ENCODE results near the gene CNTN6.
"Not testable (repeated sequence)": the region's sequence is repeated elsewhere in the genome, so short reads cannot be mapped to it uniquely, and the experiment has no call there.

The CNTN6 gene

DNA sequence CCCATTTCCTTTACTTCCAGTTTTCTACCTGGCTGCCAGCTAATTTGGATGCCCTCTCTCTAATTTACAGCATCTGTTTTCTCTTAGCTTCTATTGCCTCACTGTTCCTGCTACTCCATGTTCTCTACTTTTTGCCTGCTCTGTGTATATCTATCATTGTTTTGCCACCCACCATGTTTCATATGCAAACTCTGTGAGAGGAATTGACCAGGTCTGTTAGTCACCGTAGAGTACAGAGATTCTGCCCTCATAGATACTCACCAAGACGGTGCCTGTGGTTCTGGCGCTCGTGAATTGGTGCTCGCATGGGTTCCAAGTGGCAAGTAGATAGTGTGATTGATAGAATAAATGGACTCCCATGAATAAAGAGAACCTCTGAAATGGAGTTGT, 288.8 kb downstream of the CNTN6 start:
- no peak overlapping the region for H3K4me3 ChIP-seq (ENCODE audit: low read depth, low read length)
- no peak for DNase-seq (ENCODE audit: low read depth)

DNA sequence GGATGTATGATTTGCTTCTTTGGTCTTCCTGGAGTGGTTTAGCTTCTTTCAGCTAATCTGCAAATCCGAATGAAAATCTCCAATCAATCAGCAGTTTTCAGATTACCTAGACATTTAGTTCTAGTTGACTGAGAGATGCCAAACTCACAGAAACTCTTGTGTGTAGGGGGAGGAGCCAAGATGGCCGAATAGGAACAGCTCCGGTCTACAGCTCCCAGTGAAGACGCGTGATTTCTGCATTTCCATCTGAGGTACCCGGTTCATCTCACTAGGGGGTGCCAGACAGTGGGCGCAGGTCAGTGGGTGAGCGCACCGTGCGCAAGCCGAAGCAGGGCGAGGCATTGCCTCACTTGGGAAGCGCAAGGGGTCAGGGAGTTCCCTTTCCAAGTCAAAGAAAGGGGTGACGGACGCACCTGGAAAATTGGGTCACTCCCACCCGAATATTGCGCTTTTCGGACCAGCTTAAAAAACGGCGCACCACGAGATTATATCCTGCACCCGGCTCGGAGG, 294.6 kb downstream of the CNTN6 start:
- not testable (repeated sequence) for H3K4me3 ChIP-seq (ENCODE audit: low read depth, low read length); DNase-seq (ENCODE audit: low read depth)

DNA sequence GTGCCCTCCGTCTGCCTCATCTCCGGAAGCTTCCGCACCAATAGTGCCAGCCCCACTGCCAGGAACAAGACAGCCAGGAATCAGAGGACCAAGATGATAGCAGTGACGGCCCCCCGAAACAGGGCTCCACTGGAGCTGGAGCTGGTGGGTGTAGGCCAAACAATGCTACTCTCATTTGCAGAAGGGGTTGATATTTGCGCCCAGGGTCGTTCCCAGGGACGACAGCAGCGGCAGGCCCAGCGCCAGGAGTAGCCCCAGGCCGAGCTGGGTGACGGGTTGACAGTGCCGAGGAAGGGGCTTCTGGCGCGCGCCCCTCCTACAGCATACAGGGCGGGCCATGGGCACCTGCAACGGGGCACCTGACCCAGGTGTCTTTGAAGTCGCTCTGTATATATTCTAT, 301.4 kb downstream of the CNTN6 start:
- no peak for DNase-seq (ENCODE audit: low read depth)
- H3K4me3 ChIP-seq (ENCODE audit: low read depth, low read length), result no peak overlapping the region

DNA sequence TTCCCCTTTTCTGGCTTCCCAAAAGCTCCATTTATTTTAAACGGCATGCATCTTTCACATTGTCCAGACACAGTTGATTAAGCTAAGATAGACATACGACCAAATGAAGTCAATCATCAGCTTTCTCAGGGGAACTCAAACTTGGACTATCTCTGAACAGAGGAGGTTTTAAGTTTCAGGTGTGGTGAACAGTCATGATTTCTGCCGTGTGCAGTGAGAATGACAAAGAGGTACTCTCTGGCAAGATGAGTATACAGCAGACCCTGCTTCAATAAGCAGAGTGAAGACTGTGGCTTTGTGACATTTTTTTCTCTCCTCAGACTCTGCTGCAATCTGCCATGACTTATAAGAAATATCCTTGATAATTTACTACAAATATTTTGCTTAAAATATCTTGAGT, 307.7 kb downstream of the CNTN6 start:
- DNase-seq (ENCODE audit: low read depth), result no peak
- H3K4me3 ChIP-seq (ENCODE audit: low read depth, low read length), result no peak overlapping the region

DNA sequence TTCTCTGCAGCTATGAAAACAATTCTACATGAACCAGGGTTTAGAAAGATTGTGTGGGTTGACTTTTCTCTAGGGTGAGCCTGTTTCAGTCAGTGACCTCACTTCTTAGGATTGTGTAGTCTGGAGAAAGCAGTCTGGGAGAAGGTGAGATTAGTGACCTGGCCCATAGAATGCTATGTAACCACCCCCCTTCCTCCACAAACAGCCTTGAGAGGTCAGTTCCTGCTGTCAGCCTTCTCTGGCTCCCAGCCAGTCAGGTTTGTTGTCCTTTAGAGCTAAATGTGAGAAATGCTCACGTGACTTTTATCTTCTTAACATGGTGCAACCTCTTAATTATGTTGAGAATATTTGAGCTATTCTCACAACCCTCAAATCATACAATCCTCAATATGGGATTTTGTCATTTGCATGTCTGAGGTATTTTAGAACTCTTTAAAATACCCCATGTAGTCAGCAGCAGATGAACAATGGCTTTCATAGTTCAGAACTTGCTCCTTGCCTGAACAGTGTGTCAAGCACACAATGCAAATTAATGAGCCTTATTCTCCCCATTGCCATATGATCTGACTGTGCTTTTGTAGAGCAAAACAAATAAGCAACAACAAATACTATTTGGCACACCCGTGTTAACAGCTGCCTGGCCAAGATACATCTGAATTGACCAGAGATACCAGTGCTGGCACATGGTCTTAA, 311.6 kb downstream of the CNTN6 start:
- no peak overlapping the region for H3K4me3 ChIP-seq (ENCODE audit: low read depth, low read length)
- peak; percentile 20 for DNase-seq (ENCODE audit: low read depth)

DNA sequence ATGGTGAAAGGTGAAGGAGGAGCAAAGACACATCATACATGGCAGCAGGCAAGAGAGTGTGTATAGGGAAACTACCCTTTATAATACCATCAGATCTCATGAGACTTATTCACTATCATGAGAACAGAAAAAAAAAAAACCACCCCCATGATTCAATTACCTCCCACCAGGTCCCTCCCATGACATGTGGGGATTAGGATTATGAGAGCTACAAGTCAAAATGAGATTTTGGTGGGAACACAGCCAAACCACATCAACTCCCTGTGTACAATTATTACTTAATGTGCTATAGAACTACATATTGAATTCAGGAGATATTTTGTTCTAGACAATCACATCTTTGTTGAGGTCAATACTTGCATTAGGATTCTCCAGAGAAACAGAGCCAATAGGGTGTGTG, 313.4 kb downstream of the CNTN6 start:
- no peak for DNase-seq (ENCODE audit: low read depth)
- no peak overlapping the region for H3K4me3 ChIP-seq (ENCODE audit: low read depth, low read length)

DNA sequence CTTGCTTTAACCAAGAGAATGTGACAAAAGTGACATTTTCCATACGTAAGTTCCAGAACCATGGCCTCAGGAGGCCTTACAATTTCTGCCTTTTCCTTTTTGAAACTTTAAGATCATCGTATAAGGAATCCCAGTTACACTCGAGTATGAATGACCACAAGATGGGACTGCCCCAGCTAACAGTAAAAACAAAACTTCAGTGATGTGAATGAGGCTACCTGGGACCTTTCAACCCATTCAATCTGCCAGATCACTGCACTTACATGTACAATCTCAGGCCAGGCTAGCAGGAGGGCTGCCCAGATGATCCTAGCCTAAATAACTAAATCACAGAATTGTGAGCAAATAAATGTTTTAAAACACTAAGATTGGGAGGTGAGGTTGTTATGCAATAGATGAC, 328.8 kb downstream of the CNTN6 start:
- DNase-seq (ENCODE audit: low read depth), result no peak
- H3K4me3 ChIP-seq (ENCODE audit: low read depth, low read length), result no peak overlapping the region

DNA sequence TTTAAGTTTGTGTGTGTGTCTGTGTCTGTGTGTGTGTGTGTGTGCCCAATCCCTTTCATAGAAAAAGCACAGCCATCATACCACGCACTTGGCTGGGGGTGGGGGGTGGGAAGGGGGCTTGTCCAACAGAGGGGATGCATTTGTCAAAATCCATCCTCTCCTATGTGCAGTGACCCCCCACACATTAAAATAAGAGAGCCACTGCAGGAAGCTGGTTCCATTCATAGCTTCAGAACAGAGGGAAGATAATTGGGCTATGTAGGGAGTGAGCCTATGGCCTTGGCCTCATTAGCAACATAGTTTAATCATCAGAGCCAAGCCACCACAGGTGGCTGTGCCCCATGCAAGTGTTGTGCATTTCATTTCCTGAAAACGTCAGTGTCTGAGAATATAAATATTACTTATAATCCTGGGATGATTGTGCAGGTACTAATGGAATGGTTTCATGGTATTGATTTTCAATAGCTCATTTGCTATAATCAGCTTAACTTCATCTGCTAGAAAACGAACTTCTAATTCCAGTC, 330.8 kb downstream of the CNTN6 start:
- H3K4me3 ChIP-seq (ENCODE audit: low read depth, low read length), result no peak overlapping the region

DNA sequence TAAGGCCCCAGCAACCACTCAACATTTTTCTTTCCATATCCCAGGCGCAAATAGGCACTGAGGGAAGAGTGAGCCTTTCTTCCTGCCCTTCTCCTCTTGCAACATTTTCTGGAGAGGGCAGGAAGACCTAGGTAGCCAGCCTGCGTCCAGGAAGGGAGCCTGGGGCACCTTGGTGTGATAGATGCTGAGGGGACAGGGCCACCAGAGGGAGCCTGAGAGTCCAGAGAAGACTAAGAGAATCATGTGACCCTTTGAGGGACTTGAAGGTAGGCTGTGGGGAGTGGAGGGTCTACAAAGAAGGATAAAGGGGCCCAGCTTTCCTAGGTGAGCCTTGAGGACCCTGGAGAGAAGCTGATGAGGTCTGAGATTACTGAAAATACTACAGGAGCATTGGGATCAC, 346.6 kb downstream of the CNTN6 start:
- DNase-seq (ENCODE audit: low read depth), result no peak
- H3K4me3 ChIP-seq (ENCODE audit: low read depth, low read length), result no peak overlapping the region

More for the DNA sequence above, 330.8 kb downstream of the CNTN6 start:
- no peak for DNase-seq (ENCODE audit: low read depth)

DNA sequence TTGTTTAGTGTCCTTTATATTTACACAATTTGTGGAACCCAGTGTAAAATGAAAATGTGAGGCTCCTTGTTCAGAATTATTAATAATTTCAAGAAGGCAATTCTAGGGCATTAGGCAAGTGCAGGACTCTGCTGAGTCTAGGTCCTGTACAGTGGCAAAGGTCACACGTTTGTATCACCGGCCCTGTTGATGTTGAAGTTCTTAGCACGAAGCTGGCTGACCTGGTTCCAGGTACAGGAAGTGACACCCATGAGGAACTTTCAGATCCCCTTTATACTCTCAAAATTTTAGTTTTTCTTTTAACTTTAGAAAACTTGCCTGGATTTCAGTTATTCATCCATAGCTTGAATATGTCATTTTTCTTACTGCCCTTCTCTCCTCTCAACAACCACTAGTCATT, 349.4 kb downstream of the CNTN6 start:
- DNase-seq (ENCODE audit: low read depth), result no peak
- H3K4me3 ChIP-seq (ENCODE audit: low read depth, low read length), result no peak overlapping the region

DNA sequence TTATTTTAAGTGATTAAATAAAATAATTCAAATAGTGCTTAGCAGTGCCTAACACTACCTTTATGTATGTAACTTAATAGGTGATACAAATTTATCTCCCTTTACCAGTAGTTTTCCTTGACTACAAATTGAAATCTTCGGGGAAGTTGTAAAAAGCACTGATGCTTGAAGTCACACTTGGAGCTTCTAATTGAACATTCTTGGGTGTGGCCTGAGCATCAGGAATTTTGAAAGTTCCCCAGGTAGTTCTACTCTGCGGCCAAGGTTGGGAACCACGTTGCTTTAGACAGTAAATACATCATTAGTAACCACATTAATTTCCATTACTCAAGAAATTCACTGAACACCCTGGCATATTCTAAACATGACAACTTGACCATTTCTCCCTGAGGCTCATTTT, 351.4 kb downstream of the CNTN6 start:
- DNase-seq (ENCODE audit: low read depth), result no peak
- no peak overlapping the region for H3K4me3 ChIP-seq (ENCODE audit: low read depth, low read length)

DNA sequence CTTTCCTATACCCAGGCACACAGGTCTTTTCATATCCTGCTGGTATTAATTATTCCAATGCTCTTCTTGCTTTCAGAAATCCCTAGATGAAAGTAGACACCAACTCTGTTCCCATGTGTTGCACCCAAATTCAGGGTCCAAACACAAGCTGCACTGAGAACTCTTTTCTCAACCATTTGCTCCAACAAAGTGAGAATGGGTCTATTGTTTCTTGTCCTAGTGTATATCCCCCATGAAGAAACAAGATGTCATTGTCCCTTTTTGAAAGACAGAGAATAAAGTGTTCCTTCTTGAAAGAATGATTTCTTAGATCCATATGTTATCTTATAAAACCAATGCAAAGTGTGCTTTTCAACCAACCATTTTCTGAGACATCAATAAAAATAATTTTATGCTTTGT, 353.7 kb downstream of the CNTN6 start:
- no peak overlapping the region for H3K4me3 ChIP-seq (ENCODE audit: low read depth, low read length)
- no peak for DNase-seq (ENCODE audit: low read depth)

DNA sequence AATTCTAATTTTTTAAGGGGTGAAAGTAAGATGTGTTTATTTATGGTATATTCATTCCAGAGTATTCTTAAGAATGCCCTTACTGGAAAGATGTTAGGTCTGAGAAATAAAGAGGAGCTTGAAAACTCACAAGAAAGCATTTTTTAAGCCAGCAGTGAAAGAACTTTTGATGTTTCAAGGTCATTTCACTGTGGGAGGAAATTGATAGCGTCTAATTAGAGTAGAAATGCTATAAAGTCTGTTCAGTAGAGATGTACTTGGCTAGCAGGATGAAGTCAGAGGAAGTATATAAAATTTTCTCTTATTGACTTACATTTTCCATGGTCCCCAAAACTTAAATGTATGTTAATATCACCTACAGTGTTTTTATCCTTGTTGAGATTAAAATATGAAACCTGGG, 354.6 kb downstream of the CNTN6 start:
- DNase-seq (ENCODE audit: low read depth), result no peak

DNA sequence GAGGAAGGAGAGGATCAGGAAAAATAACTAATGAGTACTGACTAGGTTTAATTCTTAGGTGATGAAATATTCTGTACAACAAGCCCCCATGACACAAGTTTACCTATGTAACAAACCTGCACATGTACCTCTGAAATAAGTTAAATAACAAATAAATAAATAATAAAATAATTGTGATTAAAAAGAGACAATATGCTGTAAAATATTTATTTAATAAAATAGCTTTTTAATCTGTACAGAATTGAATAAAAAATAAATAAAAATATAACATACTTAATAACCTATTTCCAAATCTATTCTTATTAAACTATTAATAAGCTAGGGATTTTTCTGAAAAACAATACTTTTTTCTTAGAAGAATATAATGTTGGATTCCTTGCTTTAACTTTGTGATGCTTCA, 355.6 kb downstream of the CNTN6 start:
- H3K4me3 ChIP-seq (ENCODE audit: low read depth, low read length), result no peak overlapping the region
- DNase-seq (ENCODE audit: low read depth), result no peak

More for the DNA sequence above, 354.6 kb downstream of the CNTN6 start:
- H3K4me3 ChIP-seq (ENCODE audit: low read depth, low read length), result no peak overlapping the region

Data from skeletal muscle cell (primary cell).